Suppressor macrophage treated with lipopolysaccharide for 4 hours (primary cell): Measurements from ENCODE around the gene ARHGEF17.
A peak's percentile ranks its signal among the peaks of the same experiment; 100 is the strongest.

Experiments used
- DNase-seq: peaks from one replicate; pipeline ENCODE4 v3.0.0-alpha.2; 2020

Gene ARHGEF17

DNA sequence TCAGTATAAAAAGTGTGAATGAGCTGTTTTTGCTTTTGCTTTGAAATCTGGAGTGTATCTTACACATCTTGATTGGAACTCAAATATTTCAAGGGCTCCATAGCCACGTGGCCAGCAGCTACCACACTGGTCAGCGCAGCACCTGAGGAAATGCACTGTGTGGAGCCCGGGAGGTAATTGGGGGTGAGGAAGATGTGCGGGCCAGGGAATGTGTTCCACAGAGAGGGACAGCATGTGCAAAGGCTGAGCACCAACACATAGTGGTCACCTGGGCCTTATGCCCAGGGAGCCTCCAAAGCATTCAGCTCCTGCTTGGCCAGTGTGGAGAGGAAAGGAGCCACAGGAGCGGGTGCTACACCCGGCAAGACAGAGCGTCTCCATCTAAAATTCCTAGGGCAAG lies 88.9 kb downstream of the ARHGEF17 start:
- no peak for DNase-seq

GRCh38 chr11:73397468-73398131 lies 89.5 kb downstream of the ARHGEF17 start:
- no peak for DNase-seq

GRCh38 chr11:73398132-73398526 lies 90.1 kb downstream of the ARHGEF17 start:
- no peak for DNase-seq

DNA sequence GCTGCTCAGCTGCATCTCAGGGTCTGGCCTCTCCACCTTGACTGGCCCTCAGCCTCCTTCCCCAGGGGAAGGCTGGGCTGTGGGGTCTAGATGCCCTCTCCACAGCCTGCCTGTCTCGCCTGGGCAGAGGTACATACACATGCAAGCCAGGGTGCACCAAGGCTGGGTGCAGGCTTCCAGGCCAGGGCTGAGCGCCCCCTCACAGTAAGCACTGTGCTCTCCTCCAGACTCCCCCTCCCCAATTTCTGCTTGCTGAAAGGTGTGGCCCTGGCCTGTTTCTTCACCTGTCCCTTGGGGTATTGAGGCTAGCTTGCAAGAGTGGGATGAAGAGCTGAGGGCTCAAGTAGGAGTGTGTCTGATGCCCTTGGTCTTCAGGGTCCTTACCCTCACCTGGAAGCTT lies 90.6 kb downstream of the ARHGEF17 start:
- DNase-seq: no peak

DNA sequence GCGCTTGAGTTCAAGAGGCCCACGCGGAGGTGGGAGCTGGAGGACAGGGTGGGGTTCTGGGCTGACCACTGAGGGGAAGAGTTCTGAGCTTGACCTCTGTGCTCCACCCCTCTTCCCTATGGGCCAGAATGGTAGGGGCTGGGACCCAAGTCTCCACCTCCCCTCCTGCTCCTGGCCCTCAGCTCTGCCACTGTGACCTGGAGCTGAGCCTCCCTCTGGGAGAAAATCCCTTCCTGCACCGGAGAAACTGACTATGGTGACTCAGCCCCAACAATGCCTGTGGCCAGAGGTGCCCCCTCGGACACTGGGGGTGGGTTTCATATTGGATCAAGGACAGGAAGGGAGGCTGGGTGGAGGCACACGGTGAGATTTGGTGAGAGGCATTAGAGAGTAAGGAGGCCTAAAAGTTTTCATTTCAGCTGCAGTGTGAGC lies 91.1 kb downstream of the ARHGEF17 start:
- no peak for DNase-seq

- no peak for DNase-seq
These were observed 91.6 kb downstream of the ARHGEF17 start for GRCh38 chr11:73399636-73400035.

DNA sequence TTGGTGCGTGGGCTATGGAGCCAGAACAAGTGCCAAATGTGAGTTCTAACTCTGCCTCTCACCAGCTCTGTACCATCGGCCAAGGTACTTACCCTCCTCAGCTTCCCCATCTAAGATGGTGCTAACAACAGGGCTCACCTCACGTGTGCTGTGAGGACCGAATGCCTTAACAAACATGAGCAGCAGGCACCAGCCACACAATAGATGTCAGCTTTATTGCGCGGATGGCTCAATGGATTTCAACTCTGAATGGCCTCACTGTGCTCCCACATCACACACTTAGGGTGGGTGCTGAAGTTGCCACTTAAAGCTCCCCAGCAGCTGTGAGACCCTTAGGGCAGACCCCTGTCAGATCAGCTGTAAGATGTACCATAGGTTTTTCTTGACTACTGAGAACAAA lies 92.2 kb downstream of the ARHGEF17 start:
- no peak for DNase-seq

- DNase-seq: no peak
These were observed 93.3 kb downstream of the ARHGEF17 start for GRCh38 chr11:73401217-73401923.

GRCh38 chr11:73401924-73402833 lies 94.1 kb downstream of the ARHGEF17 start:
- no peak for DNase-seq

DNA sequence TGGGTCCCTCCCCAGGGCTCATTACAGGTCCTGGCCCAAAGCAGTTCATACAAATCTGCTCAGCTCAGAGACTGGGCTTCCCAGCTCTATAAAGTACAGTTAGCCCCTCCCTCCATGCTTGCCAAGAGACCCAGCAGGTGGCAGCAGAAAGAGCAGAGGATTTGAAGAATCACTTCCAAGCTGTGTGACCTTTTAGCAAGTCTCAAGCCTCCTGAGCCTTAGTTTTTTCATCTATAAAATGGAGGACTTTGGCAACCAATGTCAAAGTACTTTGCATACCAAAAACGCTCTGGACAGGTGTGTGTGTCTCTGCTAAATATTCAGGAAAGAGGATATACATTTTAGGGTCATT lies 94.7 kb downstream of the ARHGEF17 start:
- no peak for DNase-seq

GRCh38 chr11:73403541-73403940 lies 95.5 kb downstream of the ARHGEF17 start:
- DNase-seq: no peak

GRCh38 chr11:73404048-73404447 lies 96.0 kb downstream of the ARHGEF17 start:
- DNase-seq: peak; percentile 88

- no peak for DNase-seq
These were observed 96.5 kb downstream of the ARHGEF17 start for GRCh38 chr11:73404506-73405145.

DNA sequence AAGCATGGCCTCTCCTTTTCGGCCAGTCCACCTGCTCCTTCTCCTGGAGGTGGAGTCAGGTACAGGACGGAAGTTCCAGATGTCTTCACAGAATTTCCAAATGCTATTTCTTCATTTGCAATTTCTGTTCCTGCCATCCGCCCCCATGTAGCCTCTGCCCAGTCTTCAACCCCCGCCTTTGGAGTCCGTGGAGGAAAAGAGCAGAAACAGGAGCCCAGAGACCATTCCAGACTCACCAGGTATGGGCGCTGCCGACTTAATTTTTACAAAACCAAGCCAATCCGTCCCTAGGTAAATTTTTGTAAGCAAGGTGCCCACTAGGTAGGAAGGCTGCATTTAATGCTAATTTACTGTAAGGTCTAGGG lies 97.1 kb downstream of the ARHGEF17 start:
- DNase-seq: no peak

DNA sequence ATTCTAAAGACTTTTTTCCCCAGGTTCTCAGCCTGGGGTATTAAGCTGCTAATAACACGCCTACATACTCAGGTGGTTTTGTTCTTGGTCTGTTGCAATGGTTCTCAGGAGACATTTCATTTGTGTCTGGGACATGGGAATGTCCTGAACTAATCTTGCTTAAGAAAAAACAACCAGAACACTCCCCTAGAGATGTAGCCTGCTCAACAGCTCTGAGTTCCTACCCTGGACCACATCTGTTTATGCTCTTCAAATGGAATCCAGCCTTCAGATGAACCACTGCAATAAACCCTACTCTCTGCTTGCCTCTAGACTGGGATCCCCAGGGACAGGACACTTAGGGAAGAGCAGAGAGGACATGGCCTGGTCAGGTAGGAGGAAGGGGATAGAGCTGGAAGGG lies 98.1 kb downstream of the ARHGEF17 start:
- no peak for DNase-seq

GRCh38 chr11:73406619-73407018 lies 98.5 kb downstream of the ARHGEF17 start:
- no peak for DNase-seq

- no peak for DNase-seq
These were observed 101.4 kb downstream of the ARHGEF17 start for GRCh38 chr11:73409431-73409830.

GRCh38 chr11:73410627-73411026 lies 102.6 kb downstream of the ARHGEF17 start:
- DNase-seq: no peak

DNA sequence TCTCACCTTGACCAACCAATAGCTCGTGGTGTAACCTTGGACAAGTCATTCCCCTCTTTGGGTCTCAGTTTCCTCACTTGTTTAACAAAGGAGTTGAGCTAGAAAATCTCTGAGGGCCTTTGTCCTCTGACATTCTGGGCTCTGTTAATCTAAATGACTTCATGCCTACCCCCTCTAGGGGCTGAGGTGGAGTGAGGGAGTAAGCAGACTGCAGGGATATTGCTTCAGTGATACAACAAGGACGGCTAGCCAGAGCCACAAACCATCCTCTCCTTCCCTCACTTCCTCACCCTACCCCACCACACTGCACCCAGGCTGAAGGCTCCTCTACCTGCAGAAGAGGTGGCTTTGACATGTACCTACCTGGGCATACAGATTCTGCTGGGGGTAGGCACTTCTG lies 103.0 kb downstream of the ARHGEF17 start:
- no peak for DNase-seq

- no peak for DNase-seq
These were observed 104.2 kb downstream of the ARHGEF17 start for GRCh38 chr11:73412308-73412707.

DNA sequence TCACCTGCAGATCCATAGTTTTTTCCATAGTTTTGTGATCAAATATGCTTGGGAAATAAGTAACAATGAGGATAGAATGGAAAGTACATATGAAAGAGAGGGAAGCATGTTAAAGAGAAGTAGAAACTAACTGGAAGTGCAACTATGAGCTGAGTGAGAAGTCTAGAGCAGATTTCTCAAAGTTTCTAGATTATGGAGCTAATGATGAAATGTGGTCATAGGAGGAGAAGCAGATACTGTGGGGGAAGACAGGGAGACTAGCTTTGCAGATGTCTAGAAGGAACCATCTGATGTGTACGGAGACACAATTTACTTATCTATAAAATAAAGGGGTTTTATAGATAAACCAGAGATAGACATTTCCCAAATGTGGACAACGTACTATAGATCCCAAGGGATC lies 105.2 kb downstream of the ARHGEF17 start:
- peak; percentile 87 for DNase-seq

DNA sequence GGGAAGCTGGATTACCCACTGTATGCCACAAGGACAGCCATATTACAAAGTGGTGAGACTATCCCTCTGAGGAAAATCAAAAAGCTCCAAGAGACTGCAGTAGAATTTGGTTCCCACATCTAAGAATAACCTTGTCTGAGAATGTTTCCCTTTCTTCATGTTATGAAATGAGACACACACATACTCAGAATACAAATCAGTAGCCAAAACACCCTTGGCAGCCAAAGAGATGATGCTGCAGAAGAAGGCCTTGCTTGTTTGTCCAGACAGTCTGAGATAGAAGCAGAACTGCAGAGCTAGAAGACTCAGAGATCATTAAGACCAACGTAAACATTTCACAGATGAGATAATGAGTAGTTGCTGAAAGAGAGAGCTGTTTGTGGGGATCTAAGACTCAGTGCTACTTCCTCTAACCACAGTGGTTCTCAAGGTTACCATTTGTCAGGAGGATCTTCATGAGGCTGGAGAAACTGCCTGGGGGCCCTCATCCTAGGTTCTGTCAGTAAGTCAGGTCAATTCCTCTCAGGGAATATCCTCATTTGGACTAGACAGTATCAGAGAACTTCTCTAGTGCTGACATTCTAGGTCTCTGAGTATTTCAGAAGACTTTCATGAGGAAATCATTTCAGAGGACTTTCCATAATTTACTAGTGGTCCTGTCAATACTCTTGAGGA lies 107.0 kb downstream of the ARHGEF17 start:
- DNase-seq: peak; percentile 86
